H1 (cell line): ENCODE data around the gene UNK.
"Not testable (repeated sequence)": the region's sequence is repeated elsewhere in the genome, so short reads cannot be mapped to it uniquely, and the experiment has no call there.

Experiments used
- HDAC2 ChIP-seq, 2 experiments: fragments of 300-600 bp in 1 of 2; sonication (generic) in 1 of 2; IDR thresholded peaks; 2 replicates each; pipeline ENCODE4 v1.6.1; 2011 to 2012; ENCODE audit warnings: low read depth in 2 of 2, low read length in 2 of 2, mild to moderate bottlenecking in 2 of 2, moderate library complexity in 2 of 2, borderline replicate concordance in 1 of 2, inconsistent platforms in 1 of 2
- RAD21 ChIP-seq, 2 experiments: IDR thresholded peaks in 1 of 2; conservative IDR thresholded peaks in 1 of 2; 2 replicates each; pipeline ENCODE4 v1.6.1; 2011; ENCODE audit warnings: low read depth in 2 of 2, low read length in 2 of 2, improper control_type of control experiment in 1 of 2, inconsistent platforms in 1 of 2, mild to moderate bottlenecking in 1 of 2, moderate library complexity in 1 of 2
- RBBP5 ChIP-seq: IDR thresholded peaks from 2 replicates; pipeline ENCODE4 v1.7.1; 2012; ENCODE audit warnings: low read depth, mild to moderate bottlenecking, inconsistent platforms, low read length, moderate library complexity, borderline replicate concordance
- SUZ12 ChIP-seq: fragments of 200-600 bp; sonication (generic); IDR thresholded peaks from 2 replicates; pipeline ENCODE4 v1.6.1; 2012; ENCODE audit warnings: mild to moderate bottlenecking, inconsistent platforms, low read length, moderate library complexity, mixed read lengths
- ZNF274 ChIP-seq: IDR thresholded peaks from 2 replicates; pipeline ENCODE4 v1.7.0; 2012; ENCODE audit warnings: low read length, borderline replicate concordance; ENCODE audit errors: extremely low read depth

- TF ChIP-seq HDAC2 (IDR thresholded peaks at IDR 0.05; ENCODE audit: borderline replicate concordance in 1 of 2, low read depth in 2 of 2, low read length in 2 of 2); RBBP5; ZNF274; RAD21 (IDR thresholded peaks at IDR 0.05 in 1 of 2, conservative IDR thresholded peaks at IDR 0.05 in 1 of 2; ENCODE audit: low read depth in 2 of 2, low read length in 2 of 2); SUZ12: not testable (repeated sequence)
Observed at GRCh38 chr17:75864887-75865286, 80.3 kb downstream of the UNK start.
